GM10248 (cell line): ENCODE results near the gene GATA3.

Experiments
- CTCF ChIA-PET: fragments of 300-600 bp; sonication (Branson Sonifier 250); formaldehyde crosslinking; extraction: SDS; loops from one replicate; lab custom pipeline; 2021; ENCODE audit warnings: antibody characterized with exemption; lab: Yijun Ruan, JAX
- POLR2A ChIA-PET: fragments of 350-650 bp; sonication (Branson Sonifier 250); formaldehyde crosslinking; extraction: SDS; loops from one replicate; lab custom pipeline; 2020; ENCODE audit warnings: antibody characterized with exemption; lab: Yijun Ruan, JAX
- DNase-seq: peaks from one replicate; pipeline ENCODE4 v3.0.0; 2012; ENCODE audit errors: extremely low spot score
- CTCF ChIP-seq: IDR thresholded peaks from 2 replicates; pipeline ENCODE4 v1.5.1; 2012; ENCODE audit warnings: mild to moderate bottlenecking, low read depth; ENCODE audit errors: extremely low read depth, missing control alignments, control extremely low read depth

Gene GATA3

GRCh38 chr10:8112230-8112905 lies 57.9 kb downstream of the GATA3 start:
- no peak for DNase-seq
- POLR2A ChIA-PET, result no interaction called here
- no peak for TF ChIP-seq CTCF
- CTCF ChIA-PET, result interaction anchor here (1.4 kb wide), 1 partner anchor 12 kb away, joined by 4 read pairs; no protein-coding TSS in a partner anchor

GRCh38 chr10:8112942-8113442 lies 58.5 kb downstream of the GATA3 start:
- ChIA-PET POLR2A (no interaction called here), CTCF (no interaction called here)
- no peak for TF ChIP-seq CTCF
- no peak for DNase-seq

DNA sequence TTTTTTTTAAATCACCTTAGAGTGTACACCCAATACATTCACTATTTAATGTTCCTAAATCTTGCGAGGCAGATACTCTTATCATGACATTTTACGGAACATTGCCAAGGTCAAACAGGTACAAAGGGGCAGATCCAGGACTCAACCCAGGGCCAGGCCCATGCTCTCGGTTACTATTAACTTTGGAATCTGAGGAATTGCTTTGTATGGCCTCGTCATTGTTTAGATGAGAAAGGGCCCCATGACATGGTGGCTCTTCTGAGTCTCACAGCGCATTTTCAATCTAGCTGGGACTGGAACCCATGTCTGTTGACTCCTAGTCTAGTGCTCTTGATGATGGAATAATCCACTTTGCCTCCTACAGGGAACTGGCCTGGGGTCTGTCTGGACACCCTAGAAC lies 59.1 kb downstream of the GATA3 start:
- TF ChIP-seq CTCF, result no peak
- DNase-seq, result no peak
- CTCF ChIA-PET, result no interaction called here
- POLR2A ChIA-PET, result no interaction called here

- no peak for TF ChIP-seq CTCF
- ChIA-PET CTCF (interaction anchor here (1.1 kb wide), 1 partner anchor 13 kb away, joined by 3 read pairs; no protein-coding TSS in a partner anchor), POLR2A (no interaction called here)
- DNase-seq, result no peak
Measured at GRCh38 chr10:8114741-8115617, 60.5 kb downstream of the GATA3 start.

DNA sequence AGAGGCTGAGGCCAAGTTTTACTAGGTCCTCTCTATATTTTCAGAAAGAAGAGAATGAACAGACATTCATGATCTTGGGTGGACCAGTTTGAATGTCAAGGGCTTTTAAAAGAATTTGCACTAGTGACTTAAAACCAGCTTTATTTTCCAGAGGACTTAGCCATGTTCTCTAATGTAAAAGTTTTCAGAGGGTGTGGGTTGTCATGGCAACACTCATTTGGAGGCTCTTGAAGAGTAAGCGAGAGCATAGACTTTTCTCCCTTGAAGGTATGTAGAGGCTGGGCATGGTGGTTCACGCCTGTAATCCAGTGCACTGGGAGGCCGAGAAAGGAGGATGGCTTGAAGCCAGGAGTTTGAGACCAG lies 61.1 kb downstream of the GATA3 start:
- ChIA-PET POLR2A (no interaction called here), CTCF (interaction anchor here (1.1 kb wide), 1 partner anchor 13 kb away, joined by 3 read pairs; no protein-coding TSS in a partner anchor)
- TF ChIP-seq CTCF, result no peak
- no peak for DNase-seq

DNA sequence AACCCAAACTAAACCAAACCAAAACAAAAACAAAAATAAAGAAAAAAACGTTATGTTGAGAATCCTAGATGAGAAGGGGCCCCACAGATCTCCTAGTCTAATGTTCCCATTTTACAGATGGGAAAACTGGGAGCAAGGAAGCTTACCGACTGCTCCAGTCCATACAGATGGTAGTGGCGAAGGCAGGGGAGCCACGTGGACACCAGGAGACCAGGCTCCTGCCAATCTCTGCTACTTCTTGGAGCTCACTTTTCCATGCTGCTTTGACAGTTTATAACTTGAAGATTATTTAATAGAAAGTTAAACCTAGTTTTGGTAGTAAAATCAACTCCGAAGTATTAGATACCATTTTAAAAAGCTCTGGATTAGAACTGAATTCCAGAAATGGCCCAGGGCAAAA lies 62.0 kb downstream of the GATA3 start:
- TF ChIP-seq CTCF, result no peak
- CTCF ChIA-PET, result no interaction called here
- DNase-seq, result no peak
- POLR2A ChIA-PET, result no interaction called here
